Suprapubic skin (tissue), 4 donors: ENCODE measurements around the gene TTK.

ENCODE experiments used
- CTCF ChIP-seq, 2 donors: fragments of 200-600 bp in 1 of 2; fragments of 450-650 bp in 1 of 2; sonication (generic) in 1 of 2; IDR thresholded peaks; one replicate each; pipeline ENCODE4 v1.5.1; 2016 to 2019; ENCODE audit warnings: antibody characterized with exemption in 2 of 2, mild to moderate bottlenecking in 1 of 2, moderate library complexity in 1 of 2
- EP300 ChIP-seq: sonication (generic); formaldehyde crosslinking; IDR thresholded peaks from one replicate; pipeline ENCODE4 v1.6.1; 2017; ENCODE audit warnings: antibody characterized with exemption
- POLR2A ChIP-seq, 2 donors: fragments of 450-650 bp; IDR thresholded peaks; one replicate each; pipeline ENCODE4 v1.6.1; 2017; ENCODE audit warnings: antibody characterized with exemption in 2 of 2, mild to moderate bottlenecking in 2 of 2, moderate library complexity in 2 of 2
- POLR2AphosphoS5 ChIP-seq, 3 donors: sonication (generic); formaldehyde crosslinking; IDR thresholded peaks; one replicate each; pipeline ENCODE4 v1.6.1; 2017; ENCODE audit warnings: antibody characterized with exemption in 3 of 3

- TF ChIP-seq CTCF (IDR thresholded peaks at IDR 0.05) (no peak), POLR2A (IDR thresholded peaks at IDR 0.05) (no peak), POLR2AphosphoS5 (IDR thresholded peaks at IDR 0.05) (no peak), EP300 (no peak)
Measured at GRCh38 chr6:80010288-80010687, 5.8 kb downstream of the TTK start.
